SK-N-SH (cell line): ENCODE measurements around the gene MRGPRG. TPM values are rescaled to one million over a fixed set of nuclear protein-coding genes. Genes with fewer than 3 reads are reported as not detected.

Source experiments
- CTCF ChIA-PET: fragments of 300-600, 350-600 bp; formaldehyde crosslinking; extraction: SDS; loops from one replicate; lab custom pipeline; 2021; lab: Yijun Ruan, JAX
- POLR2A ChIA-PET: fragments of 350-600 bp; sonication (Branson Sonifier 250); formaldehyde crosslinking; extraction: SDS; loops from one replicate; lab custom pipeline; 2020; ENCODE audit warnings: antibody characterized with exemption, inconsistent platforms; lab: Yijun Ruan, JAX
- DNase-seq: peaks from one replicate; pipeline ENCODE4 v3.0.0; 2012
- H2AFZ ChIP-seq: fragments of 200-600 bp; sonication (generic); 2 replicates; pipeline ENCODE4 v1.8.1; 2016; ENCODE audit warnings: antibody characterized with exemption, mild to moderate bottlenecking, low read depth
- H3F3A ChIP-seq: fragments of 200-600 bp; sonication (generic); replicated peaks from 2 replicates; pipeline ENCODE3; 2016; ENCODE audit warnings: antibody characterized with exemption, mild to moderate bottlenecking; ENCODE audit not compliant: insufficient read depth
- H3K27ac ChIP-seq, 2 experiments: fragments of 200-500 bp in 1 of 2; fragments of 200-600 bp in 1 of 2; sonication (Bioruptor generic) in 1 of 2; sonication (generic), shearing (Covaris generic) in 1 of 2; 2 replicates each; pipeline versions ENCODE4 v1.5.1 to v1.6.1; 2014 to 2016; ENCODE audit warnings: low read depth in 2 of 2, inconsistent platforms in 1 of 2, low read length in 1 of 2, mild to moderate bottlenecking in 1 of 2, mixed read lengths in 1 of 2
- H3K27me3 ChIP-seq: fragments of 200-600 bp; sonication (generic), shearing (Covaris generic); 2 replicates; pipeline ENCODE4 v1.6.1; 2016; ENCODE audit warnings: mixed run types; ENCODE audit not compliant: insufficient read depth
- H3K36me3 ChIP-seq, 2 experiments: fragments of 200-500 bp in 1 of 2; fragments of 200-600 bp in 1 of 2; sonication (Bioruptor generic) in 1 of 2; sonication (generic) in 1 of 2; replicated peaks in 1 of 2; 2 replicates each; pipeline versions ENCODE3 to v1.5.1; 2014 to 2016; ENCODE audit warnings: low read length in 1 of 2, mild to moderate bottlenecking in 1 of 2; ENCODE audit not compliant: insufficient read depth in 2 of 2, control insufficient read depth in 1 of 2
- H3K4me1 ChIP-seq, 2 experiments: fragments of 200-500 bp in 1 of 2; fragments of 200-600 bp in 1 of 2; sonication (Bioruptor generic) in 1 of 2; sonication (generic), shearing (Covaris generic) in 1 of 2; 2 replicates each; pipeline versions ENCODE4 v1.5.1 to v1.6.1; 2014 to 2016; ENCODE audit warnings: low read depth in 1 of 2, low read length in 1 of 2, mixed run types in 1 of 2; ENCODE audit not compliant: insufficient read depth in 2 of 2, control insufficient read depth in 1 of 2
- H3K4me2 ChIP-seq: fragments of 200-600 bp; sonication (generic), shearing (Covaris generic); 2 replicates; pipeline ENCODE4 v1.6.1; 2017; ENCODE audit warnings: mixed run types
- H3K4me3 ChIP-seq, 2 experiments: fragments of 200-500 bp in 1 of 2; fragments of 200-600 bp in 1 of 2; sonication (Bioruptor generic) in 1 of 2; sonication (generic), shearing (Covaris generic) in 1 of 2; 2 replicates each; pipeline versions ENCODE4 v1.5.1 to v1.8.1; 2014 to 2016; ENCODE audit warnings: low read depth in 2 of 2, inconsistent platforms in 1 of 2, low read length in 1 of 2, mild to moderate bottlenecking in 1 of 2, mixed read lengths in 1 of 2, moderate library complexity in 1 of 2
- H3K79me2 ChIP-seq: fragments of 200-600 bp; sonication (generic); 2 replicates; pipeline ENCODE4 v1.8.1; 2017; ENCODE audit warnings: mild to moderate bottlenecking; ENCODE audit not compliant: insufficient read depth
- H3K9ac ChIP-seq: fragments of 200-600 bp; sonication (generic); 2 replicates; pipeline ENCODE4 v1.6.1; 2017; ENCODE audit warnings: mixed run types
- H3K9me2 ChIP-seq: fragments of 200-600 bp; sonication (generic); 2 replicates; pipeline ENCODE4 v1.6.1; 2017; ENCODE audit warnings: mixed run types
- H3K9me3 ChIP-seq: fragments of 200-600 bp; sonication (generic); 2 replicates; pipeline ENCODE4 v1.6.1; 2017; ENCODE audit warnings: mixed run types, mild to moderate bottlenecking, moderate library complexity
- H4K20me1 ChIP-seq: fragments of 200-600 bp; sonication (generic); 2 replicates; pipeline ENCODE4 v1.6.1; 2017; ENCODE audit warnings: mild to moderate bottlenecking, mixed run types; ENCODE audit not compliant: insufficient read depth
- CHD2 ChIP-seq: fragments of 150-350 bp; IDR thresholded peaks from 2 replicates; pipeline ENCODE4 v1.6.1; 2018; ENCODE audit warnings: low read length; ENCODE audit not compliant: partially characterized antibody
- MEF2A ChIP-seq: IDR thresholded peaks from 2 replicates; pipeline ENCODE4 v1.4.0; 2012; ENCODE audit warnings: low read depth, borderline replicate concordance
- NRF1 ChIP-seq: IDR thresholded peaks from 2 replicates; pipeline ENCODE4 v1.6.1; 2012; ENCODE audit warnings: low read depth, mild to moderate bottlenecking, low read length
- POLR2AphosphoS5 ChIP-seq: IDR thresholded peaks from 2 replicates; pipeline ENCODE4 v1.6.1; 2012; ENCODE audit warnings: low read depth, low read length
- YY1 ChIP-seq: IDR thresholded peaks from 2 replicates; pipeline ENCODE4 v1.4.0; 2012; ENCODE audit warnings: low read depth, mild to moderate bottlenecking
- WGBS: methylation state at CpG from one replicate; pipeline ENCODE4 v1.1.6; 2017; ENCODE audit warnings: low lambda C conversion rate; 5-methylcytosine and 5-hydroxymethylcytosine counted together
- polyA plus RNA-seq, 3 experiments: library from polyadenylated mRNA; depleted of rRNA; stranded (reverse); fragments of >200 nt; gene quantifications; 2 replicates each; pipeline ENCODE4 v1.2.3, GENCODE V29; 2012
- TF ChIP-seq, protein P1 (sequence below): IDR thresholded peaks from 2 replicates; pipeline ENCODE4 v1.6.1; 2012; ENCODE audit warnings: mild to moderate bottlenecking, low read depth, low read length, moderate library complexity

The MRGPRG gene
- polyA plus RNA-seq, 1 of the 3 experiments (the other 2 are of a cell fraction) = not detected

DNA sequence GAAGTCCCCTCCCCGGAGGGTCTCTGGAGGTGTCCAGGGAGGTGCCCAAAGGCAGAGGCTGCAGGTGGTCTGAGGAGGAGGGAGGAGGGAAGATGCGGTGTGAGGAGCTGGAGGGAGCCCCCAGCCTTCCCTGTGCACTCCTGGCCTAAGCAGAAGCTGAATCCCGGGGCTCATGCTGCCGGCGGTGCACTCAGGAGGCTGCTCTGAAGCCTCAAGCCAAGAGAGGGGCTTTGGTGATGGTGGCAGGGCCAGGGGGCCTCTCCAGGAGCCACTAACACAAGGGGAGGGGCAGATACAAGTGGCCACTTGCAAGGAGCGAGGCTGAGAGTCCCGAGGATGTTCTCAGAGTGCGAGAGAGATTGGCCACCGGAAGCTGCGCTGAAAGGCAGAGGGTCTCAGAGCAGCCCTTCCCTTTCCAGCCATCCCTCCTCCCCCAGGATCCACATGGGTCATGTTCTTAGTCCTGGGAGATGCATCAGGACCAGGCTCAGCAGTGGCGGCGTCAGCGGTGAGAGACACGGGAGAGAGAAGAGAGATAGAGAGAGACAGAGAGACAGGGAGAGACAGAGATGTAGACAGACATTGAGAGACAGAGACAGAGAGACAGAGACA lies 774 bp upstream of the MRGPRG start:
- Histone ChIP-seq H3K9me3 (no peaks in the 10 kb centered on the region), H3K36me3 (no peaks in the 10 kb centered on the region), H4K20me1 (no peaks in the 10 kb centered on the region), H3K27ac (no peak overlapping the region), H3K4me2 (no peak overlapping the region), H3K9ac (no peak overlapping the region), H3K79me2 (no peaks in the 10 kb centered on the region), H3K4me1 (no peaks in the 10 kb centered on the region; a peak in 1 of 4 replicates), H2AFZ (no peak overlapping the region), H3K9me2 (no peaks in the 10 kb centered on the region), H3K4me3 (no peak overlapping the region), H3K27me3 (no peaks in the 10 kb centered on the region), H3F3A (no peaks in the 10 kb centered on the region)
- TF ChIP-seq NRF1 (no peak), POLR2AphosphoS5 (no peak), CHD2 (no peak)
- WGBS = 65% methylated on average over 13 of the region's 14 CpGs
- POLR2A ChIA-PET = no interaction called here
- DNase-seq = no peak
- CTCF ChIA-PET = interaction anchor here (0.7 to 6.0 kb wide), 7 partner anchors 9 to 182 kb away, joined by 3 to 48 read pairs (median 4); no protein-coding TSS in a partner anchor

DNA sequence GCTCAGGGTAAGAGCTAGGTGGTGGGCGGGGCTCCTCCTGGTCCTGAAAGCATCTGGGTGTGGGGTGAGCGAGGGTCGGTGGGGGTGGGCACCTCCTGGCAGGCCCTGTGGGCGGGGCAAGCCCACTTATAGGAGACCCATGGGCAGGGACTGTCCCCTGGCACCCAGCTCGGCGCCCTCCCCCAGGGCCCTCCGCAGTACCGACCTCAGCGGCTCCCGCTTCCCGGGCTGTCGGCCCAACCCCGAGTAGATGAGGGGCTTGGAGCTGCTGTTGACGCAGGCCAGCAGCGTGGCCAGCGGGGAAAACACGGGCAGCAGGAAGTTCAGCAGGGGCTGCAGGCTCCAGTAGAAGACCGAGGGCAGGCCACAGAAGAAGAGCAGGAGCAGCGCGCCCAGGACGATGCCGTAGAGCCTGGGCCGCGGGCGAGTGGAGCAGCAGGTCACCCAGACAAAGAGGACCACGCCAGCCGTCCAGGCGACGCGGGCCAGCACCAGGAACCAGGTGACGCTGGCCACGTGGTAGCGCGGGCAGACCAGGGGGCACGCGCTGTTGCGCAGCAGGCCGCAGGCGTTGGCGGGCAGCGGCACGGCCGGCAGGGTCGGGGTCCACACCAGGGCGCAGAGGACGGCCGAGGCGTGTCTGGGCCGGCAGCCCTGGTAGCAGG lies 663 bp downstream of the MRGPRG start:
- no peak overlapping the region for H3K9ac ChIP-seq
- H3K4me3 ChIP-seq = no peak overlapping the region
- no peaks in the 10 kb centered on the region for H4K20me1 ChIP-seq
- no peaks in the 10 kb centered on the region for H3K9me3 ChIP-seq
- no peaks in the 10 kb centered on the region for H3K79me2 ChIP-seq
- H3K27ac ChIP-seq = no peak overlapping the region
- H3K27me3 ChIP-seq = no peaks in the 10 kb centered on the region
- 91% methylated on average over 34 of the region's 49 CpGs for WGBS
- no peaks in the 10 kb centered on the region; a peak in 1 of 4 replicates for H3K4me1 ChIP-seq
- DNase-seq = peak; percentile 34
- CTCF ChIA-PET = interaction anchor here (0.7 to 6.0 kb wide), 15 partner anchors 10 to 330 kb away, joined by 3 to 48 read pairs (median 4); partner anchors contain the start of gene MRGPRE
- H3K36me3 ChIP-seq = no peaks in the 10 kb centered on the region
- no peak overlapping the region for H3K4me2 ChIP-seq
- H3K9me2 ChIP-seq = no peaks in the 10 kb centered on the region
- H2AFZ ChIP-seq = no peak overlapping the region
- POLR2A ChIA-PET = no interaction called here
- TF ChIP-seq YY1 (no peak), MEF2A (no peak)
- TF ChIP-seq, protein P1, sequence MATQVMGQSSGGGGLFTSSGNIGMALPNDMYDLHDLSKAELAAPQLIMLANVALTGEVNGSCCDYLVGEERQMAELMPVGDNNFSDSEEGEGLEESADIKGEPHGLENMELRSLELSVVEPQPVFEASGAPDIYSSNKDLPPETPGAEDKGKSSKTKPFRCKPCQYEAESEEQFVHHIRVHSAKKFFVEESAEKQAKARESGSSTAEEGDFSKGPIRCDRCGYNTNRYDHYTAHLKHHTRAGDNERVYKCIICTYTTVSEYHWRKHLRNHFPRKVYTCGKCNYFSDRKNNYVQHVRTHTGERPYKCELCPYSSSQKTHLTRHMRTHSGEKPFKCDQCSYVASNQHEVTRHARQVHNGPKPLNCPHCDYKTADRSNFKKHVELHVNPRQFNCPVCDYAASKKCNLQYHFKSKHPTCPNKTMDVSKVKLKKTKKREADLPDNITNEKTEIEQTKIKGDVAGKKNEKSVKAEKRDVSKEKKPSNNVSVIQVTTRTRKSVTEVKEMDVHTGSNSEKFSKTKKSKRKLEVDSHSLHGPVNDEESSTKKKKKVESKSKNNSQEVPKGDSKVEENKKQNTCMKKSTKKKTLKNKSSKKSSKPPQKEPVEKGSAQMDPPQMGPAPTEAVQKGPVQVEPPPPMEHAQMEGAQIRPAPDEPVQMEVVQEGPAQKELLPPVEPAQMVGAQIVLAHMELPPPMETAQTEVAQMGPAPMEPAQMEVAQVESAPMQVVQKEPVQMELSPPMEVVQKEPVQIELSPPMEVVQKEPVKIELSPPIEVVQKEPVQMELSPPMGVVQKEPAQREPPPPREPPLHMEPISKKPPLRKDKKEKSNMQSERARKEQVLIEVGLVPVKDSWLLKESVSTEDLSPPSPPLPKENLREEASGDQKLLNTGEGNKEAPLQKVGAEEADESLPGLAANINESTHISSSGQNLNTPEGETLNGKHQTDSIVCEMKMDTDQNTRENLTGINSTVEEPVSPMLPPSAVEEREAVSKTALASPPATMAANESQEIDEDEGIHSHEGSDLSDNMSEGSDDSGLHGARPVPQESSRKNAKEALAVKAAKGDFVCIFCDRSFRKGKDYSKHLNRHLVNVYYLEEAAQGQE = no peak
- H3F3A ChIP-seq = no peaks in the 10 kb centered on the region
